Activated CD8-positive, alpha-beta T cell treated with anti-CD3 and anti-CD28 coated beads, Interleukin-2, amount 10 ng/mL, durations not matched to agents 7 days and 5 days (primary cell): ENCODE results near the gene SLC16A8. TPM values are rescaled to one million over a fixed set of nuclear protein-coding genes. Genes with fewer than 3 reads are reported as not detected.
A peak's percentile ranks its signal among the peaks of the same experiment; 100 is the strongest.
"Not testable (repeated sequence)": the region's sequence is repeated elsewhere in the genome, so short reads cannot be mapped to it uniquely, and the experiment has no call there.

ENCODE experiments used
- ATAC-seq: fragments of 150-1000 bp; cut with Tn5 transposase; one replicate; pipeline ENCODE4 v1.10.0; 2021; ENCODE audit warnings: moderate library complexity
- CTCF ChIA-PET: fragments of 350-600 bp; sonication (Branson Sonifier 250); formaldehyde crosslinking; loops from one replicate; lab custom pipeline; 2021; ENCODE audit warnings: antibody characterized with exemption; lab: Charles Lee
- POLR2A ChIA-PET: fragments of 350-600 bp; sonication (Branson Sonifier 250); formaldehyde crosslinking; loops from one replicate; lab custom pipeline; 2021; ENCODE audit warnings: antibody characterized with exemption; lab: Charles Lee
- DNase-seq: peaks from one replicate; pipeline ENCODE4 v3.0.0-alpha.2; 2020
- H3K27ac Mint-ChIP-seq: one replicate; pipeline ENCODE4 v1.8.0; 2021; ENCODE audit warnings: mild to moderate bottlenecking, mixed read lengths
- H3K27me3 Mint-ChIP-seq: one replicate; pipeline ENCODE4 v1.8.0; 2021; ENCODE audit warnings: low read depth, mixed read lengths
- H3K36me3 Mint-ChIP-seq: one replicate; pipeline ENCODE4 v1.8.0; 2021; ENCODE audit warnings: low read depth, mixed read lengths
- H3K4me1 Mint-ChIP-seq: one replicate; pipeline ENCODE4 v1.8.0; 2021; ENCODE audit warnings: low read depth, mixed read lengths
- H3K4me3 Mint-ChIP-seq: one replicate; pipeline ENCODE4 v1.8.0; 2021; ENCODE audit warnings: mild to moderate bottlenecking, mixed read lengths
- H3K9me3 Mint-ChIP-seq: one replicate; pipeline ENCODE4 v1.8.0; 2022; ENCODE audit warnings: mixed read lengths; ENCODE audit not compliant: insufficient read depth
- total RNA-seq, 2 experiments: library from RNA; stranded (reverse); gene quantifications; one replicate each; pipeline ENCODE4 v1.2.3, GENCODE V29; 2021

The SLC16A8 gene
- total RNA-seq, 2 experiments from 2014 or later: not detected

DNA sequence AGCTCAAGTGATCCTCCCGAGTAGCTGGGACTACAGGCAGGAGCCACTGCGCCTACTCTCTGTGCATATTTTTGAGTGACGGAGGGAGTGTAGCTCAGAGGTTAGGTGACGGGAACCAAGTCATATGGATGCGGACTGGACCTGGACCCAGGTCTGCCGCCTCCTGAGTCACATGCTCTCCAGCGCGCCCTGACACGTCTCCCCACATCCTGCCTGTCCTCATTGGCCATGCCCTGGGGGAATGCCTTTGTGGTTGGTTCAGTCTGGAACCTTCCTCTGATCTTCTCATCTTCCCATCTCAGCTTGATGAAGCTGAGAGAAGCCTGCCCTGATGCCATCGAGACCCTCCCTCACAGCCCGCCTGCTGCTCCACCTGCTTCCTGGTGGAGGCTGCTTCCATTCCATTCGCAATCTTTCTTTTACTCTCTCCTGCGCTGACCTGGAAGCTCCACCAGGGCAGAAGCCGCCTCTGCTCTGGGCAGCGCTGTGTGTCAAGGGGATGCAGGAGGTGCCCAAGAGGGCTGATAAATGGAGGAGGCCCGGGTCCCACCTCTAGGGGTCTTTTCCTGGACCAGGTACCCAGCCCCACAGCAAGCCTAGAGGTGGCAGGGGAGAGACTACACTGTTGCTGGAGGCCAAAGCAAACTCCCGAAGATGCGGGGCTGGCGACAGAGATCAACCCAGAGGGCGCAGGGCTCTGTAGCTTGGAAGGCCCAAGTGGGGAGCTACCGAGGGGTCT is 40.4 kb upstream of the SLC16A8 start:
- Mint-ChIP-seq H3K27me3 (no peaks in the 10 kb centered on the region), H3K27ac (no peak overlapping the region), H3K4me3 (no peak overlapping the region), H3K4me1 (peaks cover 15% of the 10 kb centered on the region), H3K36me3 (no peaks in the 10 kb centered on the region), H3K9me3 (no peaks in the 10 kb centered on the region)
- ChIA-PET CTCF (interaction anchor here (1.3 kb wide), 1 partner anchor 10 kb away, joined by 4 read pairs; no protein-coding TSS in a partner anchor), POLR2A (no interaction called here)
- ATAC-seq (no peak), DNase-seq (no peak)

DNA sequence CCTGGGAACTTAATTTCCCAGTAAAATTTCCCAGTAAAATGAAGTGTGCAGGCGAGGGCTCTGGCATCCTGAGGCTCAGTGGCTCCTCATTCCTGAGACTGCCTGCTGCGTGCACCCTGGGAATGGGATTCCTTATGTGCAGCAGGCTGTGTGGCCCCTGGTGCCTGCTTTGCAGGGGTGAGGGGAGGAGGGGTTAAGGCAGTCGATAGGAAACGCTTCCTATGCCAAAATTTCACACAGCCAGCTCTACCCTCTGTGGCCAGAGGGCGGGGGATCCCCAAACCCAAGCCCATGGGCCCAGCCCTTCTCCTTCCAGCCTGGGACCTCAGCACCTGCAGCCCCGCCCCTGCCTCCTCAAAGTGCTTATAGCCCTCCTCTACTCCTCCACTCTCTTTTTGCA is 38.6 kb upstream of the SLC16A8 start:
- H3K9me3 Mint-ChIP-seq: no peaks in the 10 kb centered on the region
- H3K27ac Mint-ChIP-seq: no peak overlapping the region
- ATAC-seq: no peak
- H3K4me3 Mint-ChIP-seq: no peak overlapping the region
- ChIA-PET POLR2A (no interaction called here), CTCF (no interaction called here)
- DNase-seq: no peak
- no peaks in the 10 kb centered on the region for H3K27me3 Mint-ChIP-seq
- peaks cover 15% of the 10 kb centered on the region for H3K4me1 Mint-ChIP-seq
- no peaks in the 10 kb centered on the region for H3K36me3 Mint-ChIP-seq

DNA sequence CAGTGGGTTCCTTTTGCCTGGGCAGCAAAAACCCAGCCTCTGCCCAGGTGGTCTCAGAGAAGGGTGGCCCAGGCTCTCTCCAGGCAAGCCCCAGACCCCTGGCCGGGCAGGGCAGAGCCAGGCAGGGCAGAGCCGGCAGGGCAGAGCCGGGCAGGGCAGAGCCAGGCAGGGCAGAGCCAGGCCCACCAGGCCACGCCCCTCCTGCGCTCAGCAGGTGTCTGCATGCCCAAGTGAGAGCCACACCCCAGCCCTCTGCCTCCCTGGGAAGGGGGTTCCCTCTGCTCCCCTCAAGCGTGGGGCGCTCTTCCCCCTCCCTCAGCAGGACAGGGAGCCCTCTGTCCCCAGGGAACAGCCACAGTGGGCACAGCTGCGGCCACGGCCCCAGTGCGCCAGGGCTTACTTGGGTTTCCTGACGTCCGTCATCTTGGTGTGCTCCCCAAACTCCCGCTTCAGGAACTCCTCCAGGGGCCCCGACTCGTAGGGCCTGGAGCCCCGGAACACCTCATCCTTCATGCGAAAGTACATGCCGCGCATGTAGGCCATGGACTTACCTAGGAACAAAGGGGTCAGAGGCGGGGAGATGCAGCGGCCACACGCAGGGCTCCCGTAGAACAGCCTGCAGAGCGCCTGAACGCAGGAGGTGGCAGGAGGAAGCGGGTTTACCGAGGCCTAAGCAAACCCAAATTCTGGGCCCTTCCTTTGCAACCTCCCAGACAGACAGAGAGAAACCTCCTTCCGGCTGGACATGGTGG is 36.6 kb upstream of the SLC16A8 start:
- Mint-ChIP-seq H3K4me1 (peaks cover 15% of the 10 kb centered on the region), H3K27me3 (no peaks in the 10 kb centered on the region), H3K4me3 (no peak overlapping the region), H3K9me3 (no peaks in the 10 kb centered on the region), H3K36me3 (no peaks in the 10 kb centered on the region), H3K27ac (no peak overlapping the region)
- DNase-seq (no peak), ATAC-seq (no peak)
- ChIA-PET CTCF (interaction anchor here (1.6 kb wide), 1 partner anchor 69 kb away, joined by 4 read pairs; no protein-coding TSS in a partner anchor), POLR2A (interaction anchor here (0.7 kb wide), 1 partner anchor 56 kb away, joined by 3 read pairs; no protein-coding TSS in a partner anchor)

DNA sequence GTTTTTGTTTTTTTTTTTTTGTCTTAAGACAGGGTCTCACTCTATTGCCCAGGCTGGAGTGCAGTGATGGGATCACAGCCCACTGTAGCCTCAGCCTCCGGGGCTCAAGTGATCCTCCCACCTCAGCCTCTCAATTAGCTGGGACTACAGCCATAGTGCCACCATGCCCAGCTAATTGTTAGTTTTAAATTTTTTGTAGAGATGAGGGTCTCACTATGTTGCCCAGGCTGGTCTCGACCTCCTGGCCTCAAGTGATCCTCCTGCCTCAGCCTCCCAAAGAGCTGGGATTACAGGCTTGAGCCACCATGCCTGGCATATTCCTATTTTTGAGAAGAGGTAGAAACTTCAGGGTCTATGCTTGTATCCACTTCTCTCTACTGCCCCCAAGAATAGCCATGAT is 34.8 kb upstream of the SLC16A8 start:
- H3K4me3 Mint-ChIP-seq, ATAC-seq, DNase-seq, H3K36me3 Mint-ChIP-seq, H3K9me3 Mint-ChIP-seq, H3K27ac Mint-ChIP-seq, H3K27me3 Mint-ChIP-seq: not testable (repeated sequence)
- H3K4me1 Mint-ChIP-seq: peaks cover 17% of the 10 kb centered on the region
- ChIA-PET POLR2A (interaction anchor here (0.5 kb wide), 1 partner anchor 24 kb away, joined by 4 read pairs; no protein-coding TSS in a partner anchor), CTCF (interaction anchor here (0.9 to 1.6 kb wide), 3 partner anchors 18 to 96 kb away, joined by 3 to 4 read pairs (median 3); no protein-coding TSS in a partner anchor)

DNA sequence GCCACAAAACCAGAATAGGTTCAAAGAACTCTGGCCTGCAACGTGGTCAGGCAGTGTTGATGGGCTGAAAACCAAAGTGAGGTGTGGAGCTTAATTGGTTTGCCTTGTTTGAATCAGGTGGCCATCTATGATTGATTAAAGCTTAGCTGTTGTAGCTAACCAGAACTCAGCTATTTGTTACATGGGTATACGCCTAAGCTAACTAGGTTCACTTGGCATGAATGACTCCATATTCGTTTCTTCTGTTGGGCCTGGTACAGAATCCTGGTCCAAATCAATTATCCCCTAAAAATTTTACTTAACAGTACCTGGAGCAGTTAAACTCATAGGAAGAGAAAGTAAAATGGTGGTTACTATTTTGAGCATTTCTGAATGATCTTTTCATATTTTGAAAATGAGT is 34.2 kb upstream of the SLC16A8 start:
- H3K4me1 Mint-ChIP-seq: peaks cover 14% of the 10 kb centered on the region
- H3K27ac Mint-ChIP-seq: no peak overlapping the region
- no peaks in the 10 kb centered on the region for H3K27me3 Mint-ChIP-seq
- no peaks in the 10 kb centered on the region for H3K9me3 Mint-ChIP-seq
- no peaks in the 10 kb centered on the region for H3K36me3 Mint-ChIP-seq
- no peak overlapping the region for H3K4me3 Mint-ChIP-seq
- POLR2A ChIA-PET: interaction anchor here (0.5 kb wide), 1 partner anchor 23 kb away, joined by 4 read pairs; no protein-coding TSS in a partner anchor
- DNase-seq: no peak
- CTCF ChIA-PET: interaction anchor here (0.9 to 1.6 kb wide), 3 partner anchors 19 to 96 kb away, joined by 3 to 4 read pairs (median 3); no protein-coding TSS in a partner anchor
- no peak for ATAC-seq

DNA sequence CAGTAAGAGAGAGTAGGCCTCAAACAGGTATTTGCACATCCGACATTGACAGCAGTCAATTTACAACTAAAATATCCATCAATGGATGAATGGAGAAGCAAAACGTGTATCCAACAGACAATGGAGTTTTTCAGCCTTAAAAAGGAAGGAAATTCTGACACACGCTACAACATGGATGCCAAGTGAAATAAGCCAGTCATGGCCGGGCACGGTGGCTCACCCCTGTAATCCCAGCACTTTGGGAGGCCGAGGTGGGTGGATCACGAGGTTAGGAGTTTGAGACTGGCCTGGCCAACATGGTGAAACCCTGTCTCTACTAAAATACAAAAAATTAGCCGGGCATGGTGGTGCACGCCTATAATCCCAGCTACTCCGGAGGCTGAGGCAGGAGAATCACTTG is 33.6 kb upstream of the SLC16A8 start:
- ATAC-seq, H3K27ac Mint-ChIP-seq, H3K9me3 Mint-ChIP-seq, POLR2A ChIA-PET, H3K36me3 Mint-ChIP-seq, H3K4me3 Mint-ChIP-seq, H3K27me3 Mint-ChIP-seq, DNase-seq, H3K4me1 Mint-ChIP-seq: not testable (repeated sequence)
- CTCF ChIA-PET: interaction anchor here (1.6 kb wide), 2 partner anchors 65 to 113 kb away, joined by 3 to 4 read pairs; no protein-coding TSS in a partner anchor

DNA sequence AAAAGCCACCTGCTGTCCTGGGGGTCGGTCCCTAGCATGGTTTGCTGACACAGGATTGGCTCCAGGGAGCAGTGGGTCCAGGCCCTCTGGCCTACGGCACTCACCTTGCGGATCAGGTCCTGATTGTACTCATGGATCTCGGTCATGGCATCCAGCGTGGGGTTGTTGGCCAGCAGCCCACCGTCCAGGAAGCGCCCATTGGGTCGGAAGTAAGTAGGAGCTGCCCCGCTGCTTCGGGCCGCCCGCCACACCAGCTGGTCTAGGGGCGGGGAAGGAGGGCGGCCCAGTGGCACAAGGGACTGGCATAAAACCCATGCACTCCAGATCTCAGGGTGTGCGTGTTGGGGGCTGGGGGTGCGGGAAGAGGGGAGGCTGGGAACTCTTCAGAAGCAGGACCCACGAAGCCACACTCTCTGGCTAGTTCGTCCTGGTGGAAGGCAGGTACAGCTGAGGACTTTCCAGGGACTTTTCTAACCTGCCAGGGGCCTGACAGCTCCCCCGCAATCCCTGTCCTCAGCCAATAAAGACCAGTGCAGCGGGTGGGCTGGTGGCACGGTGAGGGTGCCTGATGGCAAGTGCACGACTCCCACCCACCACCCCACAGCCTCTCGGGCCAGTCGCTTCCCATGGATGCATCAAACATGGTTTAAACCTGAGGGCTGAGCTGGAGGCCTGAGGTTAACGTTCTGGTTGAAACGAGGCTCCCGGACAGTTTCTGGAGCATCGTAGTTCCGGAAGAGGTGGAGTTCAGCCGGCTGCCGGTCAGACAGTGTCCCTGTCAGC is 31.6 kb upstream of the SLC16A8 start:
- H3K9me3 Mint-ChIP-seq: no peaks in the 10 kb centered on the region
- ChIA-PET POLR2A (no interaction called here), CTCF (interaction anchor here (1.0 to 2.1 kb wide), 14 partner anchors 9 to 115 kb away, joined by 3 to 16 read pairs (median 4); partner anchors contain the start of gene MAFF)
- ATAC-seq (no peak), DNase-seq (no peak)
- H3K4me1 Mint-ChIP-seq: peaks cover 7% of the 10 kb centered on the region
- no peaks in the 10 kb centered on the region for H3K36me3 Mint-ChIP-seq
- H3K27ac Mint-ChIP-seq: no peak overlapping the region
- H3K4me3 Mint-ChIP-seq: no peak overlapping the region
- H3K27me3 Mint-ChIP-seq: no peaks in the 10 kb centered on the region

DNA sequence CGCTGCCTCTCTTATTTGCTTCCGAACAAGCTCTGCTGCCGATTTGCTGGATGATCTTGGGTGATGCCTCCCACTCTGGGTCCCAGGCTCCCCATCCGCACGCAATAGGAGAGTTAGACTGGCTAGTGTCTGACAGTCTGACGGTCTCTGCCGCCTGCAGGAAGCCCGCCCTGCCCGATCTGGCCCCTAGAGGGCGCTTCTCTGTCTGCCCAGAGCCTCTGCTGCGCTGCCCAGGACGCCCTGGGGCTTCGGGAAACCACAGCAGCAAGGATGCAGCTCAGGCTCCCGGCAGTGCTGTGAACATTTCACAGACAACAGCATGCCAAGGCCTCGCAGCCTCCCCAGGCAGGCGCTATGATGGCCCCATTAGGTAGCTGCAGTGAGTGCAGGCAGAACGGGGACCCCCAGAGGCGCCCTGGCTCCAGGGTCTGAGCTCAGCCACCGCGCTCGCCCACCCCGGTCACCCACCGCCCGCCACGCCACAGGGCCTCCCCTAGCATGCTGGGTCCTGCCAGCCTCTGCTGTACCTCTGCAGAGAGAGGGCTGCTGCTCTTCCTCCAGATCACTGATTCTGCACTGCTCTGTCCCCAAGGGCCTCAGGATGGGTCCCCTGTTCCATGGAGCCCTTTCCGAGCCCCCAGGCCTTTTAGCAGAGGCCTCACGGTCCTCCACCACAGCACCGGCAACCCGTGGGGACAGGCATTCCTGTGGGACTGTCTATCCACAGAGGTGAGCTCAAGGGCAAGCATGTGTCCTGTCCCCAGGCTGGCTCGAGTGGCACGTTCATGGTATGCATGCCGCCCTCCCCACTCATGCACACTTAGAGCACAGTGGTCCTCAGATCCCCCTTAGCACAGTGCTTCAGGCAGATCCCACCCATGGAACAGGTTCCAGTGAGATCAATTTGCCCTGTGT is 30.8 kb upstream of the SLC16A8 start:
- Mint-ChIP-seq H3K9me3 (no peaks in the 10 kb centered on the region), H3K27ac (no peak overlapping the region), H3K4me1 (peaks cover 7% of the 10 kb centered on the region), H3K36me3 (no peaks in the 10 kb centered on the region), H3K4me3 (no peak overlapping the region), H3K27me3 (no peaks in the 10 kb centered on the region)
- DNase-seq (peak; percentile 86), ATAC-seq (peak; percentile 86)
- ChIA-PET POLR2A (interaction anchor here (0.6 to 1.1 kb wide), 4 partner anchors 59 to 266 kb away, joined by 3 to 4 read pairs (median 3); no protein-coding TSS in a partner anchor), CTCF (interaction anchor here (0.6 to 2.1 kb wide), 26 partner anchors 9 to 354 kb away, joined by 3 to 16 read pairs (median 3); partner anchors contain the start of gene MAFF)

DNA sequence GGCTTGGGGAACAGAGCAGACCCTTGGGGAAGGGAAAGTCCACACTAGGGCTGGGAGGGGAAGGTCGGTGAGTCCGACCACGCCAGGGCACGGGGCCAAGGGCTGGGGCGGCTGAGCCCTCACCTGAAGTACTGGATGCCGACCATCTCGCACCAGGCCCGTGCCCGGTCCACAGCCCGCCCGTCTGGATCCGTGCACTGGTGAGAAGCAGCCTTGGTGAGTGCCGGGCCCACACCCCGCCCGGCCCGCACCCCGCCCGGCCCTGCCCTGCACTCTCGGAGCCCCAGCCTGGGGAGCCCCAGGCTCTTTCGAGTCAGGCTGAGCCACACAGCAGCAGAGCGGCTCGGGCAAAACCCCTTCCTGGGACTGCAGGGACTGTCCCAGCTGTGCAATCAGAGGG is 28.4 kb upstream of the SLC16A8 start:
- no peaks in the 10 kb centered on the region for H3K9me3 Mint-ChIP-seq
- DNase-seq: no peak
- ChIA-PET CTCF (no interaction called here), POLR2A (no interaction called here)
- H3K27ac Mint-ChIP-seq: no peak overlapping the region
- H3K36me3 Mint-ChIP-seq: no peaks in the 10 kb centered on the region
- peaks cover 7% of the 10 kb centered on the region for H3K4me1 Mint-ChIP-seq
- H3K4me3 Mint-ChIP-seq: no peak overlapping the region
- no peaks in the 10 kb centered on the region for H3K27me3 Mint-ChIP-seq
- ATAC-seq: no peak

DNA sequence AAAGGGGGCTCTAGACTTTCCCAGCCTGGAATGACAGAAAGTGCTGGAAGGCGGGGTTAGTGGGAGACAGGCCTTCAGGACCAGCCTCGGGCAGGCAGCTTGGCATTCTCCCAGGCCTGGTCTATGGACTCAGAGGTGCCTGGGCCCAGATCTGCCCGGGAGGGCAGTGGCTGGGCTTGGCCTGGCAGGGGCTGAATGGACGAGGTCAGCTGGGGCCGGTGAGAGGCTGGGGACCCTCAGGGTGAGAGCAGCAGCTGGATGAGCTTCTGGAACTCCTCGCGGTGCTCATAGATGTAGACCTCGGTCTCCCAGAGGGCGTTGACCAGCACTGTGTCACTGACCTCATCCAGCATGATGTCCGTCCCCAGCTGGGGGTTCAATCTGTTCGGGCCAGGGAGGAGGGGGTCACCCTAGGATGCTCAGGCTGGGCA is 28.0 kb upstream of the SLC16A8 start:
- no peaks in the 10 kb centered on the region for H3K9me3 Mint-ChIP-seq
- H3K36me3 Mint-ChIP-seq: no peaks in the 10 kb centered on the region
- DNase-seq: no peak
- peaks cover 7% of the 10 kb centered on the region for H3K4me1 Mint-ChIP-seq
- ChIA-PET POLR2A (no interaction called here), CTCF (no interaction called here)
- no peak overlapping the region for H3K4me3 Mint-ChIP-seq
- H3K27me3 Mint-ChIP-seq: no peaks in the 10 kb centered on the region
- ATAC-seq: no peak
- H3K27ac Mint-ChIP-seq: no peak overlapping the region
